GM23338 (cell line): ENCODE data around the gene HES7. TPM values are rescaled to one million over a fixed set of nuclear protein-coding genes. Genes with fewer than 3 reads are reported as not detected.

Source experiments
- ATAC-seq: fragments of 200-7000 bp; cut with Tn5 transposase; 3 replicates; pipeline ENCODE4 v1.9.1; 2020
- DNase-seq: peaks from one replicate; pipeline ENCODE4 v3.0.0-alpha.2; 2015; ENCODE audit warnings: low spot score
- H2AFZ ChIP-seq: fragments of 200-600 bp; sonication (generic); 2 replicates; pipeline ENCODE4 v1.8.0; 2016; ENCODE audit warnings: antibody characterized with exemption, mild to moderate bottlenecking, moderate library complexity
- H3F3A ChIP-seq: fragments of 200-600 bp; sonication (generic); replicated peaks from 2 replicates; pipeline ENCODE4 v1.8.0; 2017; ENCODE audit warnings: antibody characterized with exemption, mixed run types, low read depth
- H3K27ac ChIP-seq: fragments of 200-600 bp; sonication (generic); 2 replicates; pipeline ENCODE4 v1.6.1; 2016; ENCODE audit warnings: low read depth
- H3K27me3 ChIP-seq: fragments of 200-600 bp; sonication (generic); 2 replicates; pipeline ENCODE4 v1.8.0; 2016; ENCODE audit warnings: mild to moderate bottlenecking, mixed run types, moderate library complexity; ENCODE audit not compliant: insufficient read depth
- H3K36me3 ChIP-seq: fragments of 200-600 bp; sonication (generic); 2 replicates; pipeline ENCODE4 v1.8.0; 2016; ENCODE audit warnings: mild to moderate bottlenecking; ENCODE audit not compliant: insufficient read depth
- H3K4me1 ChIP-seq: fragments of 200-600 bp; sonication (generic); 2 replicates; pipeline ENCODE4 v1.8.0; 2016; ENCODE audit warnings: mild to moderate bottlenecking, moderate library complexity; ENCODE audit not compliant: insufficient read depth
- H3K4me2 ChIP-seq: fragments of 200-600 bp; sonication (generic); 2 replicates; pipeline ENCODE4 v1.7.1; 2017; ENCODE audit warnings: mixed run types
- H3K4me3 ChIP-seq: fragments of 200-600 bp; sonication (generic); 2 replicates; pipeline ENCODE4 v1.6.1; 2016; ENCODE audit warnings: mixed run types
- H3K79me2 ChIP-seq: fragments of 200-600 bp; sonication (generic); replicated peaks from 2 replicates; pipeline ENCODE4 v1.8.0; 2017; ENCODE audit warnings: mild to moderate bottlenecking; ENCODE audit not compliant: insufficient read depth
- H3K9me2 ChIP-seq: fragments of 200-600 bp; sonication (generic); 2 replicates; pipeline ENCODE4 v1.8.0; 2017; ENCODE audit not compliant: insufficient read depth
- H4K20me1 ChIP-seq: fragments of 200-600 bp; sonication (generic); replicated peaks from 2 replicates; pipeline ENCODE4 v1.8.0; 2017; ENCODE audit warnings: mild to moderate bottlenecking; ENCODE audit not compliant: insufficient read depth
- H3K27ac Mint-ChIP-seq: 2 replicates; pipeline ENCODE4 v1.8.0; 2020; ENCODE audit warnings: inconsistent platforms, mild to moderate bottlenecking, moderate library complexity, mixed read lengths
- H3K27me3 Mint-ChIP-seq: 3 replicates; pipeline ENCODE4 v1.8.0; 2022; ENCODE audit warnings: low read depth, mild to moderate bottlenecking, moderate library complexity, mixed read lengths, inconsistent platforms; ENCODE audit not compliant: insufficient read depth, poor library complexity
- H3K36me3 Mint-ChIP-seq: 3 replicates; pipeline ENCODE4 v1.8.0; 2021; ENCODE audit warnings: low read depth, mild to moderate bottlenecking, inconsistent platforms, moderate library complexity, mixed read lengths
- H3K4me1 Mint-ChIP-seq: 3 replicates; pipeline ENCODE4 v1.8.0; 2020; ENCODE audit warnings: mild to moderate bottlenecking, inconsistent platforms, mixed read lengths
- H3K4me3 Mint-ChIP-seq: 3 replicates; pipeline ENCODE4 v1.8.0; 2021; ENCODE audit warnings: moderate library complexity, mild to moderate bottlenecking, inconsistent platforms, mixed read lengths
- H3K9me3 Mint-ChIP-seq: 3 replicates; pipeline ENCODE4 v1.8.0; 2020; ENCODE audit warnings: moderate library complexity, mild to moderate bottlenecking, inconsistent platforms, mixed read lengths
- CREB1 ChIP-seq: fragments of 250-450 bp; sonication (Bioruptor Pico); IDR thresholded peaks from 2 replicates; pipeline ENCODE4 v1.5.0; 2020; ENCODE audit warnings: low read depth, mild to moderate bottlenecking, moderate library complexity
- EZH2 ChIP-seq: fragments of 200-600 bp; sonication (generic); IDR thresholded peaks from one replicate; pipeline ENCODE4 v1.8.0; 2017; ENCODE audit warnings: antibody characterized with exemption, mild to moderate bottlenecking, low read depth; ENCODE audit not compliant: unreplicated experiment
- EZH2phosphoT487 ChIP-seq: fragments of 200-600 bp; sonication (generic); IDR thresholded peaks from one replicate; pipeline ENCODE4 v1.8.1; 2018; ENCODE audit warnings: antibody characterized with exemption; ENCODE audit not compliant: unreplicated experiment
- JUNB ChIP-seq: IDR thresholded peaks from one replicate; pipeline ENCODE4 v1.6.1; 2016; ENCODE audit warnings: antibody characterized with exemption; ENCODE audit not compliant: unreplicated experiment
- NANOG ChIP-seq: IDR thresholded peaks from 2 replicates; pipeline ENCODE4 v1.6.1; 2016; ENCODE audit warnings: antibody characterized with exemption, borderline replicate concordance
- POLR2AphosphoS5 ChIP-seq: IDR thresholded peaks from 2 replicates; pipeline ENCODE4 v1.6.1; 2016; ENCODE audit warnings: antibody characterized with exemption, low read depth
- STAT1 ChIP-seq: IDR thresholded peaks from one replicate; pipeline ENCODE4 v1.6.1; 2016; ENCODE audit warnings: antibody characterized with exemption; ENCODE audit not compliant: unreplicated experiment
- ZNF114 ChIP-seq: fragments of 250-450 bp; sonication (Bioruptor Pico); IDR thresholded peaks from 2 replicates; pipeline ENCODE4 v1.5.0; 2020; ENCODE audit warnings: mild to moderate bottlenecking, moderate library complexity
- ZNF331 ChIP-seq: fragments of 250-450 bp; sonication (Bioruptor Pico); IDR thresholded peaks from 2 replicates; pipeline ENCODE4 v1.5.0; 2020; ENCODE audit warnings: low read depth, mild to moderate bottlenecking, moderate library complexity
- polyA plus RNA-seq: library from polyadenylated mRNA; unstranded; fragments of >200 nt; fragmentation: Nextera tagmentation; extraction: Ambion mirVana; gene quantifications from 2 replicates; pipeline ENCODE4 v1.2.1, GENCODE V29; 2016
- total RNA-seq: library from RNA; depleted of rRNA; stranded (reverse); fragments of >200 nt; shearing (Covaris generic); gene quantifications from 2 replicates; pipeline ENCODE4 v1.2.3, GENCODE V29; 2014
- TF ChIP-seq, protein P1 (sequence below): IDR thresholded peaks from 2 replicates; pipeline ENCODE4 v1.6.1; 2016; ENCODE audit warnings: antibody characterized with exemption
- TF ChIP-seq, protein P2 (sequence below): fragments of 250-450 bp; sonication (Bioruptor Pico); IDR thresholded peaks from 2 replicates; pipeline ENCODE4 v1.5.0; 2020; ENCODE audit warnings: mild to moderate bottlenecking, moderate library complexity
- TF ChIP-seq, protein P3 (sequence below), 2 experiments: fragments of 200-600 bp in 1 of 2; sonication (generic) in 1 of 2; conservative IDR thresholded peaks; 2 replicates each; pipeline versions ENCODE4 v1.5.1 to v1.6.1; 2016 to 2017; ENCODE audit warnings: antibody characterized with exemption in 2 of 2, low read depth in 2 of 2, mild to moderate bottlenecking in 2 of 2, moderate library complexity in 1 of 2
- TF ChIP-seq, protein P4 (sequence below): IDR thresholded peaks from one replicate; pipeline ENCODE4 v1.6.1; 2018; ENCODE audit warnings: antibody characterized with exemption; ENCODE audit not compliant: unreplicated experiment

Gene HES7
- total and polyA plus RNA-seq, 2 experiments from 2014 or later, result 0.14 TPM; not detected in 1

DNA sequence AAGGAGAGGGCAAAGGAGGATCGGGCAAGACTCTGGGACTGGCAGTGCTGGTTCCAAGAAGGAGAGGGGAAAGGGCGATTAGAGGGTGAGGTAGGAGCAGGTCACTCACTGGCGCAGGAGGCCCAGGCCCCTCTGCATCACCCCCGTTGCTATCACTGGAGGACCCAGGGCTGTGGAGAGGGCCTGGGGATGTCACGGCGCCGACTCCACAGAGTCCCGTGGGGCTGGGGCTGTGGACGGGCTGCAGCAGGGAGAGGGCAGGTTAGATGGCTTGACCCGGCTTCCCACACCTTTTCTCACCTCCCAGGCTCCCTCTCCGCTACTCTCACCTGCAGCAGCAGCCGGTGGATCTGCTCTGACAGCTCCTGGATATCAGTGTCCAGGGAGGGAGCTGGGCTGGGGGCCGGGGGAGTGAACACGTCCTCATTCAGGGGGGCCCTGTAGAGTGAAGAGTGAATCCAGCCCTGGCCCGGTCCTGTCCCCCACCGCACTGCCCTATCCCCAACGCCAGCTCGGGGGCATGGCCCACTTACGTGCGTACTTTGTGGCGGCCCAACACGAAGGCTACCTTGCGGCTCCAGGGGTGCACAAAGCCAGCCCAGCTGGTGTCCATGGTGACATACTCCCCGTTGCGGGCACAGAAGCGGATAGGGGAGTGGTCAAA is 23.4 kb upstream of the HES7 start:
- ATAC-seq (no peak), DNase-seq (no peak)
- no peak for TF ChIP-seq STAT1
- TF ChIP-seq CREB1 (CRISPR knock-in tag), result no peak
- TF ChIP-seq POLR2AphosphoS5, result no peak
- TF ChIP-seq, protein P1, sequence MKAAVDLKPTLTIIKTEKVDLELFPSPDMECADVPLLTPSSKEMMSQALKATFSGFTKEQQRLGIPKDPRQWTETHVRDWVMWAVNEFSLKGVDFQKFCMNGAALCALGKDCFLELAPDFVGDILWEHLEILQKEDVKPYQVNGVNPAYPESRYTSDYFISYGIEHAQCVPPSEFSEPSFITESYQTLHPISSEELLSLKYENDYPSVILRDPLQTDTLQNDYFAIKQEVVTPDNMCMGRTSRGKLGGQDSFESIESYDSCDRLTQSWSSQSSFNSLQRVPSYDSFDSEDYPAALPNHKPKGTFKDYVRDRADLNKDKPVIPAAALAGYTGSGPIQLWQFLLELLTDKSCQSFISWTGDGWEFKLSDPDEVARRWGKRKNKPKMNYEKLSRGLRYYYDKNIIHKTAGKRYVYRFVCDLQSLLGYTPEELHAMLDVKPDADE, result no peak
- TF ChIP-seq, protein P2, sequence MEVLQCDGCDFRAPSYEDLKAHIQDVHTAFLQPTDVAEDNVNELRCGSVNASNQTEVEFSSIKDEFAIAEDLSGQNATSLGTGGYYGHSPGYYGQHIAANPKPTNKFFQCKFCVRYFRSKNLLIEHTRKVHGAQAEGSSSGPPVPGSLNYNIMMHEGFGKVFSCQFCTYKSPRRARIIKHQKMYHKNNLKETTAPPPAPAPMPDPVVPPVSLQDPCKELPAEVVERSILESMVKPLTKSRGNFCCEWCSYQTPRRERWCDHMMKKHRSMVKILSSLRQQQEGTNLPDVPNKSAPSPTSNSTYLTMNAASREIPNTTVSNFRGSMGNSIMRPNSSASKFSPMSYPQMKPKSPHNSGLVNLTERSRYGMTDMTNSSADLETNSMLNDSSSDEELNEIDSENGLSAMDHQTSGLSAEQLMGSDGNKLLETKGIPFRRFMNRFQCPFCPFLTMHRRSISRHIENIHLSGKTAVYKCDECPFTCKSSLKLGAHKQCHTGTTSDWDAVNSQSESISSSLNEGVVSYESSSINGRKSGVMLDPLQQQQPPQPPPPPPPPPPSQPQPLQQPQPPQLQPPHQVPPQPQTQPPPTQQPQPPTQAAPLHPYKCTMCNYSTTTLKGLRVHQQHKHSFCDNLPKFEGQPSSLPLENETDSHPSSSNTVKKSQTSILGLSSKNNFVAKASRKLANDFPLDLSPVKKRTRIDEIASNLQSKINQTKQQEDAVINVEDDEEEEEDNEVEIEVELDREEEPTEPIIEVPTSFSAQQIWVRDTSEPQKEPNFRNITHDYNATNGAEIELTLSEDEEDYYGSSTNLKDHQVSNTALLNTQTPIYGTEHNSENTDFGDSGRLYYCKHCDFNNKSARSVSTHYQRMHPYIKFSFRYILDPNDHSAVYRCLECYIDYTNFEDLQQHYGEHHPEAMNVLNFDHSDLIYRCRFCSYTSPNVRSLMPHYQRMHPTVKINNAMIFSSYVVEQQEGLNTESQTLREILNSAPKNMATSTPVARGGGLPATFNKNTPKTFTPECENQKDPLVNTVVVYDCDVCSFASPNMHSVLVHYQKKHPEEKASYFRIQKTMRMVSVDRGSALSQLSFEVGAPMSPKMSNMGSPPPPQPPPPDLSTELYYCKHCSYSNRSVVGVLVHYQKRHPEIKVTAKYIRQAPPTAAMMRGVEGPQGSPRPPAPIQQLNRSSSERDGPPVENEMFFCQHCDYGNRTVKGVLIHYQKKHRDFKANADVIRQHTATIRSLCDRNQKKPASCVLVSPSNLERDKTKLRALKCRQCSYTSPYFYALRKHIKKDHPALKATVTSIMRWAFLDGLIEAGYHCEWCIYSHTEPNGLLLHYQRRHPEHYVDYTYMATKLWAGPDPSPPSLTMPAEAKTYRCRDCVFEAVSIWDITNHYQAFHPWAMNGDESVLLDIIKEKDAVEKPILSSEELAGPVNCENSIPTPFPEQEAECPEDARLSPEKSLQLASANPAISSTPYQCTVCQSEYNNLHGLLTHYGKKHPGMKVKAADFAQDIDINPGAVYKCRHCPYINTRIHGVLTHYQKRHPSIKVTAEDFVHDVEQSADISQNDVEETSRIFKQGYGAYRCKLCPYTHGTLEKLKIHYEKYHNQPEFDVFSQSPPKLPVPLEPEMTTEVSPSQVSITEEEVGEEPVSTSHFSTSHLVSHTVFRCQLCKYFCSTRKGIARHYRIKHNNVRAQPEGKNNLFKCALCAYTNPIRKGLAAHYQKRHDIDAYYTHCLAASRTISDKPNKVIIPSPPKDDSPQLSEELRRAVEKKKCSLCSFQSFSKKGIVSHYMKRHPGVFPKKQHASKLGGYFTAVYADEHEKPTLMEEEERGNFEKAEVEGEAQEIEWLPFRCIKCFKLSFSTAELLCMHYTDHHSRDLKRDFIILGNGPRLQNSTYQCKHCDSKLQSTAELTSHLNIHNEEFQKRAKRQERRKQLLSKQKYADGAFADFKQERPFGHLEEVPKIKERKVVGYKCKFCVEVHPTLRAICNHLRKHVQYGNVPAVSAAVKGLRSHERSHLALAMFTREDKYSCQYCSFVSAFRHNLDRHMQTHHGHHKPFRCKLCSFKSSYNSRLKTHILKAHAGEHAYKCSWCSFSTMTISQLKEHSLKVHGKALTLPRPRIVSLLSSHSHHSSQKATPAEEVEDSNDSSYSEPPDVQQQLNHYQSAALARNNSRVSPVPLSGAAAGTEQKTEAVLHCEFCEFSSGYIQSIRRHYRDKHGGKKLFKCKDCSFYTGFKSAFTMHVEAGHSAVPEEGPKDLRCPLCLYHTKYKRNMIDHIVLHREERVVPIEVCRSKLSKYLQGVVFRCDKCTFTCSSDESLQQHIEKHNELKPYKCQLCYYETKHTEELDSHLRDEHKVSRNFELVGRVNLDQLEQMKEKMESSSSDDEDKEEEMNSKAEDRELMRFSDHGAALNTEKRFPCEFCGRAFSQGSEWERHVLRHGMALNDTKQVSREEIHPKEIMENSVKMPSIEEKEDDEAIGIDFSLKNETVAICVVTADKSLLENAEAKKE (CRISPR knock-in tag), result no peak
- no peak for TF ChIP-seq EZH2phosphoT487
- TF ChIP-seq JUNB, result no peak
- TF ChIP-seq, protein P3, sequence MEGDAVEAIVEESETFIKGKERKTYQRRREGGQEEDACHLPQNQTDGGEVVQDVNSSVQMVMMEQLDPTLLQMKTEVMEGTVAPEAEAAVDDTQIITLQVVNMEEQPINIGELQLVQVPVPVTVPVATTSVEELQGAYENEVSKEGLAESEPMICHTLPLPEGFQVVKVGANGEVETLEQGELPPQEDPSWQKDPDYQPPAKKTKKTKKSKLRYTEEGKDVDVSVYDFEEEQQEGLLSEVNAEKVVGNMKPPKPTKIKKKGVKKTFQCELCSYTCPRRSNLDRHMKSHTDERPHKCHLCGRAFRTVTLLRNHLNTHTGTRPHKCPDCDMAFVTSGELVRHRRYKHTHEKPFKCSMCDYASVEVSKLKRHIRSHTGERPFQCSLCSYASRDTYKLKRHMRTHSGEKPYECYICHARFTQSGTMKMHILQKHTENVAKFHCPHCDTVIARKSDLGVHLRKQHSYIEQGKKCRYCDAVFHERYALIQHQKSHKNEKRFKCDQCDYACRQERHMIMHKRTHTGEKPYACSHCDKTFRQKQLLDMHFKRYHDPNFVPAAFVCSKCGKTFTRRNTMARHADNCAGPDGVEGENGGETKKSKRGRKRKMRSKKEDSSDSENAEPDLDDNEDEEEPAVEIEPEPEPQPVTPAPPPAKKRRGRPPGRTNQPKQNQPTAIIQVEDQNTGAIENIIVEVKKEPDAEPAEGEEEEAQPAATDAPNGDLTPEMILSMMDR (conservative IDR thresholded peaks at IDR 0.05; ENCODE audit: low read depth in 2 of 2), result no peak
- no peak for TF ChIP-seq NANOG
- TF ChIP-seq, protein P4, sequence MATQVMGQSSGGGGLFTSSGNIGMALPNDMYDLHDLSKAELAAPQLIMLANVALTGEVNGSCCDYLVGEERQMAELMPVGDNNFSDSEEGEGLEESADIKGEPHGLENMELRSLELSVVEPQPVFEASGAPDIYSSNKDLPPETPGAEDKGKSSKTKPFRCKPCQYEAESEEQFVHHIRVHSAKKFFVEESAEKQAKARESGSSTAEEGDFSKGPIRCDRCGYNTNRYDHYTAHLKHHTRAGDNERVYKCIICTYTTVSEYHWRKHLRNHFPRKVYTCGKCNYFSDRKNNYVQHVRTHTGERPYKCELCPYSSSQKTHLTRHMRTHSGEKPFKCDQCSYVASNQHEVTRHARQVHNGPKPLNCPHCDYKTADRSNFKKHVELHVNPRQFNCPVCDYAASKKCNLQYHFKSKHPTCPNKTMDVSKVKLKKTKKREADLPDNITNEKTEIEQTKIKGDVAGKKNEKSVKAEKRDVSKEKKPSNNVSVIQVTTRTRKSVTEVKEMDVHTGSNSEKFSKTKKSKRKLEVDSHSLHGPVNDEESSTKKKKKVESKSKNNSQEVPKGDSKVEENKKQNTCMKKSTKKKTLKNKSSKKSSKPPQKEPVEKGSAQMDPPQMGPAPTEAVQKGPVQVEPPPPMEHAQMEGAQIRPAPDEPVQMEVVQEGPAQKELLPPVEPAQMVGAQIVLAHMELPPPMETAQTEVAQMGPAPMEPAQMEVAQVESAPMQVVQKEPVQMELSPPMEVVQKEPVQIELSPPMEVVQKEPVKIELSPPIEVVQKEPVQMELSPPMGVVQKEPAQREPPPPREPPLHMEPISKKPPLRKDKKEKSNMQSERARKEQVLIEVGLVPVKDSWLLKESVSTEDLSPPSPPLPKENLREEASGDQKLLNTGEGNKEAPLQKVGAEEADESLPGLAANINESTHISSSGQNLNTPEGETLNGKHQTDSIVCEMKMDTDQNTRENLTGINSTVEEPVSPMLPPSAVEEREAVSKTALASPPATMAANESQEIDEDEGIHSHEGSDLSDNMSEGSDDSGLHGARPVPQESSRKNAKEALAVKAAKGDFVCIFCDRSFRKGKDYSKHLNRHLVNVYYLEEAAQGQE, result no peak
- no peak for TF ChIP-seq ZNF331
- no peak for TF ChIP-seq EZH2
- TF ChIP-seq ZNF114 (CRISPR knock-in tag), result no peak
- no peak overlapping the region for H2AFZ ChIP-seq
- Mint-ChIP-seq H3K4me3 (no peak overlapping the region), H3K9me3 (no peaks in the 10 kb centered on the region), H3K27ac (no peak overlapping the region), H3K4me1 (no peaks in the 10 kb centered on the region; the same call in 2 of the 3 replicates), H3K36me3 (peaks cover 40% of the 10 kb centered on the region), H3K27me3 (peaks cover 7% of the 10 kb centered on the region)
- H3F3A ChIP-seq, result peaks cover 14% of the 10 kb centered on the region; the same call in 1 of the 2 replicates
- H3K79me2 ChIP-seq, result peaks cover 4% of the 10 kb centered on the region; the same call in 1 of the 2 replicates
- no peak overlapping the region for H3K27ac ChIP-seq
- no peak overlapping the region for H3K4me2 ChIP-seq
- H4K20me1 ChIP-seq, result no peaks in the 10 kb centered on the region; the same call in 1 of the 2 replicates
- no peaks in the 10 kb centered on the region; the same call in 1 of the 2 replicates for H3K36me3 ChIP-seq
- H3K9me2 ChIP-seq, result no peaks in the 10 kb centered on the region
- no peaks in the 10 kb centered on the region for H3K27me3 ChIP-seq
- no peak overlapping the region for H3K4me3 ChIP-seq
- H3K4me1 ChIP-seq, result no peaks in the 10 kb centered on the region
